ENCODE results near the gene PCA3. TPM values are rescaled to one million over a fixed set of nuclear protein-coding genes. Genes with fewer than 3 reads are reported as not detected.

The PCA3 gene
- polyA plus RNA-seq, 4 donors = 0.62 to 1.5 (median 1.00) TPM

DNA sequence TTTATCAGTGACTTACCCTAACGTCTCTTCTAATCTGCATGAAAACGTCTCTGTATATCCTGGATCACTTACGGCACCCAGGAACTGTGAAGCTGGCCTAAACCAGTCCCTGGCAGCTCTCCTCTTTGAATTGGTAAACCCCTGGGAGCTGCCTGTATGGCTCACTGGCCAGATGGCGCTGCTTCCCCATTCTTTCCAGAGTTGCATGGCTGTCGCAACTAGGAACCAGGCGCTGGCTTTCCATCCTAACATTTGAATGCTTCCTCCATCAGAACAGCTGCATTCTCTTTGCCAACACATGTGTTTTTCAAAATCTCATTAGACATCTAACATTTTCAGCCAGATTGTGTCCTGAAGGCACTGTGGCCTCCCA is 8.0 kb upstream of the PCA3 start:
- DNase-seq (ENCODE audit: low read depth in 4 of 4, low spot score in 3 of 4) = no peak

DNA sequence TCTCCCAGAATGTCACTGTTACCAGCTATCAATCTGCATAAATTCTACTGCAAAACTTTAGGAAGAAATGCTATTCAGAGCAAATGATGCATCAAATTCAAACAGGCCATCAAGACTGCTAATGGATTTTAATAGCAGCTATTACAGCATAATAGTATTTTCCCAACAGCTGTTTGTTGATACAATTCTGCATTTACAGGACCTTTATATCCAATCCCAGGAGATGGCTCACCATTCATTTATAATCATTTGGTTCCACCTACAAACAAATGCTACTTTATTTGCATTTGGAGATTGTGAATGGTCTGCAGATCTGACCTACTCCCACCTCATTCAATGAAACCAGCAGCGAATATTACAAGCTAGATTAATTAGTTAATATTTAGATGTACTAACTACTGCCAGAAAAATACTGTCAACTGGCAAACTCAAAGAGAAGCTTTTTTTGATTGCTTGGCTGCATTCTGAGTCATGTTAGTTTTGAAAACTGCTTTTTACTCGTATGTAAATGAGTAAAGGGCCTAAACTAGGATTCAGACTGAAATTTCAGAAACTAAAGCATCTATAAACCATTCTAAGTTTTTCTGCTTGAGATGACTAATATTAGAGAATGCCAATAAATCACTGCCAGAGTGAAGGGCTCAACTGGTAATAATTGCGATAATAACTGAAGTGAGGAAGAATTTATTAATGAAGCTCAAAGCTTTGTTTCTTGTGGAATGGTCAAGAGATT is 7.1 kb upstream of the PCA3 start:
- no peak for DNase-seq (ENCODE audit: low read depth in 4 of 4, low spot score in 3 of 4)

DNA sequence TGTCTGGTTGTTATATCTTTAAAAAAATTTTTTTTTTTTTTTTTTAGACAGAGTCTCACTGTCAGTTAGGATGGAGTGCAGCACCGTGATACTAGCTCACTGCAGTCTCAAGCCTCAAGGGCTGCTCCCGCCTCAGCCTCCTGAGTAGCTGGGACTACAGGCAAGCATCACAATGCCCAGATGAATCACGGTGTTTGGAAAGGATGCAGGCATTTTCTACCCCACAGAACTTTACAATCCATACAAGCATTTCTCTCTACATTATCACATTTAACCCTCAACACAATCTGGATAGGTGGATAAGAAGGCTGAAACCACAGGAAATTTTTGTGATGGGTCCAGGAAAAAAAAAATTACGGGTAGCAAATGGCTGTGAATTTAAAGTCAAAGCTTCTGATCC is 5.8 kb upstream of the PCA3 start:
- no peak for DNase-seq (ENCODE audit: low read depth in 4 of 4, low spot score in 3 of 4)

DNA sequence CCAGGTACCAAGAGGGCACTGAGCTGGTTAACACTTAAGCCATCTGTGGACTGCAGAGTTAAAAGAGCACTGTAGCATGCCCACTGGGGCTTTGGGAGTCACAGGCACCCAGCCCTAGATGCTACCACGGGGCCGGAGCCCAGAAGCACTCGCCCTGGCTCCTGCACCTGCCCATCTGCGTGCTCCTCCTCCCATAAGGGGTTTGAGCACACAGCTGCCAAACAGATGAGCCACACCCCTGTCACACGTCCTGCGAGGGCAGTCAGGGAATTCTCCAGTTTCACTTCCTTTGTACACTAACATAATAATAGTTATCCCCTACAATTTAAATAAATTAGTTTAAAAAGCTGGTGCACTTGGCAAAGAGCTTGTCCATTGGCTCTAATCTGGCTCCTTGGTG is 4.5 kb upstream of the PCA3 start:
- DNase-seq (ENCODE audit: low read depth in 4 of 4, low spot score in 3 of 4) = no peak

DNA sequence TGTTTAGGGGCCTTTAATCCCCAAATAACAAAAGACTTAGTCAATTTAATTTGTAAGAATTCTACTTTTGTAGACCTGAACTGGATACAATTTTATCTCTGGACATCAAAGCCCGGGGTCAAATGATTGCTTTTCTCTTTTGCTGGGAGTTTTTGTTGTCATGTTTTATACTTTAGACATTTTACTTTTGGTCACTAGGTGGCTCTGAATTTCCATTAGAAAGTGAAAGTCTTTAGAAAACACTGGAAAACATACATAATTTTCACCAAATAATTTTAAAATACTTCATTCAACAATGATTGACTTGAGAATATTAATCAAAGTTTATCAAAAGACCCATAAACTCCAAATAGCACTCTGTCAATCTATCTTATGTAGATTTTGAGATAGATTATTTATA is 2.8 kb upstream of the PCA3 start:
- DNase-seq (ENCODE audit: low read depth in 4 of 4, low spot score in 3 of 4) = no peak

DNA sequence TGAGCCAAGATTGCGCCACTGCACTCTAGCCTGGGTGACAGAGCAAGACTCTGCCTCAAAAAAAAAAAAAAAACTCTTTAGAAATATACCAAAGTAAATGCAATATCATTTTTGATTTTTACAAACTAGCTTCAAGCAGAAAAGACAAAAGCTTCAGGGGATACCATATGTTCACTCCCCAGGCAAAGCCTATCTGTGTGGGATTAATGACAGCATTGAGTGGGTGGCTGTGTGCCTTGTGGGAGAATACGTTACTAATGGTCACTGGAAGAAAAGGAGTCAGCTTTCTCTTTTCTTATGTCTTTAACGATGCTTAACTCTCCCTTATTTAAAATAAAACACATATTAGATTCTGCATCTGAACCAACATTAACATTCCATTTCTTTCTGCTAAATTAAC is 1.9 kb downstream of the PCA3 start:
- DNase-seq (ENCODE audit: low read depth in 4 of 4, low spot score in 3 of 4) = no peak

DNA sequence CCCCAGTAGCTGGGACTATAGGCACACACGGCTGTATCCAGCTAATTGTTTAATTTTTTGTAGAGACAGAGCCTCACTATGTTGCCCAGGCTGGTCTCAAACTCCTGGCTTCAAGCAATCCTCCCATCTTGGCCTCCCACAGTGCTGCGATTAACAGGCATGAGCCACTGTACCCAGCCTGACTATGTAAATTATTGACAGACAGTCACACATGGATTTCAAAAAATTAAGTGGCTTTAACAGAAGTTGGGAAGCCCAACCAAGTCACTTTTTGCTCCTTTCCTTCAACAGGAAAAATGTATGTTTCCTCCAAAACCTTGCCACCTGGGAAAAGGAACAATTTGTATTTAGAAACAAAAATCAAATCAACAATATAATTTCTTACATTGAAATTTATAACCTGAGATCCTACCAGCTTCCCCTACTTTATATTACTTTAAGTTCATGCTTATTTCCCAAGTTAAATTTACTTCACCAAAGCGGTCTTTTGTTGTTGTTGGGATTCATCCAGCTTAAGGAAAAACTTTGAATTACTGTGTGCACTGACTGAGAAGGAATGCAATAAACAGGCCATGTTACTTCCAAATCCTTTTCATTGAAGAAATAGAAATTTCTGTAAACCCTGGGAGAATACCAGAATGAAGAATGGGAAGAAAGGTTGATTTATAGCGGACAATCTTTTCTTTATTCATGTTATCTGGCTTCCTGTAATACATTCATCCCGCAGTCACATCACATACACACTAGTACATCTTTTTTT is 8.6 kb downstream of the PCA3 start:
- DNase-seq (ENCODE audit: low read depth in 4 of 4, low spot score in 3 of 4) = peak; percentile 32 to 61 (median 46)

DNA sequence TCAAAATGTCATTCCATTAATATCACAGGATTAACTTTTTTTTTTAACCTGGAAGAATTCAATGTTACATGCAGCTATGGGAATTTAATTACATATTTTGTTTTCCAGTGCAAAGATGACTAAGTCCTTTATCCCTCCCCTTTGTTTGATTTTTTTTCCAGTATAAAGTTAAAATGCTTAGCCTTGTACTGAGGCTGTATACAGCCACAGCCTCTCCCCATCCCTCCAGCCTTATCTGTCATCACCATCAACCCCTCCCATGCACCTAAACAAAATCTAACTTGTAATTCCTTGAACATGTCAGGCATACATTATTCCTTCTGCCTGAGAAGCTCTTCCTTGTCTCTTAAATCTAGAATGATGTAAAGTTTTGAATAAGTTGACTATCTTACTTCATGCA is 20.6 kb downstream of the PCA3 start:
- no peak for DNase-seq (ENCODE audit: low read depth in 4 of 4, low spot score in 3 of 4)

DNA sequence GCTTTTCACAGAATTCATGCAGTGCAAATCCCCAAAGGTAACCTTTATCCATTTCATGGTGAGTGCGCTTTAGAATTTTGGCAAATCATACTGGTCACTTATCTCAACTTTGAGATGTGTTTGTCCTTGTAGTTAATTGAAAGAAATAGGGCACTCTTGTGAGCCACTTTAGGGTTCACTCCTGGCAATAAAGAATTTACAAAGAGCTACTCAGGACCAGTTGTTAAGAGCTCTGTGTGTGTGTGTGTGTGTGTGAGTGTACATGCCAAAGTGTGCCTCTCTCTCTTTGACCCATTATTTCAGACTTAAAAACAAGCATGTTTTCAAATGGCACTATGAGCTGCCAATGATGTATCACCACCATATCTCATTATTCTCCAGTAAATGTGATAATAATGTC is 21.3 kb downstream of the PCA3 start:
- DNase-seq (ENCODE audit: low read depth in 4 of 4, low spot score in 3 of 4) = no peak

DNA sequence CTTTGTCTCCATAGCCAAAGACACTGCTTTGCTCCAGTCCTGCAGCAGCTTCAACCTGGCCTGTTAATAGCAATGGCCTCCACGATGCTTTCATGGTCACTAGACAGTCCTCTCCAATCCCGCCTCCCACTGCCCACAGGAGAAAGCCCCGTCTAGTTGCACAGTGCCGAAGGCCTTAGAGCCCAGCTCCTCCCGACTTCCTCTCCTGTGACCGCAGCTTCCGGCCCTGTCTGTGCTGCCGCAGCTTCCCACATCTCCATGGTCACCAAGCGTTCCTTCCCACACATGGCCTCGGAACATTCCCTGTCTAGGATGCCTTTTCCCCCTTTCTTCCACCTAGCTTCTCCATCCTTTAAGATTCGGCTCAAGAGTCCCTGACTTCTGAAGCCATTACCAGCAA is 23.4 kb downstream of the PCA3 start:
- no peak for DNase-seq (ENCODE audit: low read depth in 4 of 4, low spot score in 3 of 4)

DNA sequence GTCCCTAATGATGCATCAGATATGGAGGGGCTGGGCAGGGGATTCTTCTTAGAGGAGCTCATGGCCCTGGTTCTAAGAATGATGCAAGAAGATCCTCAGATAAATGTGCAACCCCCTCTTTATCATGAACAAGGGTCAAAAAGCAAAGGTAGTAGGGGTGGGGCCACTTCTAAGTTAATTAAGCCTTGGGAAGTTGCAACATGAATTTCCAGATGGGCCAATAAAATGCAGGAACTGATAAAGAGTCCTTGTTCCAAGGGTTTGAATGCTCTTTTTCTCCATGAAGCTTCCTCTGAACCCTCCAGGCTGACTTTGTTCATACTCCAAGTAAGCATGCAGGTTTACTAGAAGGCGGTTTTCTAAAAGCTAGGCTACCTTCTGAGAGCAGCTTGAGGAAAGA is 25.6 kb downstream of the PCA3 start:
- no peak for DNase-seq (ENCODE audit: low read depth in 4 of 4, low spot score in 3 of 4)

DNA sequence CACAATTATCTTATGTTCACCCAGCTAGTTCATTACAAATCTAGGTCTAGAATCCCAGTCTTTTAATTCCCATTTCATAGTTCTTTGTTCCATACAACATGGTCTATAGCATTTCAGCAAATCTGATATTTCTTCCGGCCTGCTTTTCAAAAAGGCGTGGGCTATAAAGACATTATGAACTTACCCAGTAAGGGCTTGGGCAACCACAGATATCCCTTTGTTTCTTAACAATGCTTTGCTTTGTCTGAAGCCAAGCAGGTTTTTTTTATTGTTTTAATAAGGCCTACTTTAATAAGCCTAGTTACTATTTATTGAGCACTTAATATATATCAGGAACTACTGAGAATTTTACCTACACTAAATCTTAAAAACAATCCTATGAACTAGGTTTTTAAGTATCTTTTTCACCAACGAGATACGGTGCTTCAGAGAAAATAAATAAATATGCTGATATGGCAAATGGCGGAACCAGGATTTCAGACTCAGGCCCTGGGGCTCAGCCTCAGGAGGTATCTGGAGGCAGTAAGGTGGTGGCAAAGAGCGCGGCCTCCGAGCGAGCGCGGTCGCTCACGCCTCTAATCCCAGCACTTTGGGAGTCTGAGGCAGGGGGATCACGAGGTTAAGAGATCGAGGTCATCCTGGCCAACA is 29.7 kb downstream of the PCA3 start:
- no peak for DNase-seq (ENCODE audit: low read depth in 4 of 4, low spot score in 3 of 4)

DNA sequence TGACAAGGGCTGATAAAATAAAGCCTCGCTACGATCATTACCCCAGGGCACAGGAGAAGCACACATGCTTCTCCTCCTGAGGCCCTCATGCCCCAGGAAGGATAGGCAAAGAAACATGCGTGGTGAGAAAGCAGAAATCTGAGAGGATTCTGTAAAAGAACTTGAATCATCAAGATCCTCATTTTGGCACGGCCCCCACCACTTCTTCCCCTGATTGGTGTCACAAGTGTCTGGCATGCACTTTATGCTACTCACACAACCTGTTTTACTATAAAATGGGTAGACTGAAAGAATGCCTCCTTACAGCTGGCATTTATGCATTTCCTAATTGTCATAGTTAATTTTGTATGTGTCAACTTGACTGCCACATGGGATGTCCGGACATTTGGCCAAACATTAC is 32.1 kb downstream of the PCA3 start:
- no peak for DNase-seq (ENCODE audit: low read depth in 4 of 4, low spot score in 3 of 4)

DNA sequence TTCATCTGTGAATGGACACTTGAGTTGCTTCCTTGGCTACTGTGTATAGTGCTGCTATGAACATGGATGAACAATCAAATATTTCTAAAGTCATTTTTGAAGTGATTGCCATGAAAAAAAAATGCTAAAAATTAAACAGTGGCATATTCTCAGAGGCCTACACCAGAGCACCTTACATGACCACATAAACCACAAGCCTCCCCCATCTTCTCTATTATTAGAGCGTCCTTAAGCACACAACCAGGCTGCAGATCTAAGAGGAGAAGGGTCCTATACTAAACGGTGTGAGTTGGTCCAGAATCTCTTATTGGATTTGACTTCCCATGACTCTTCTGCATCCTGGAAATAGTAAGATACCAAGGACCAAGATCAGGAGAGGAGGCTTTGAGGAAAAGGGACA is 34.3 kb downstream of the PCA3 start:
- DNase-seq (ENCODE audit: low read depth in 4 of 4, low spot score in 3 of 4) = no peak

DNA sequence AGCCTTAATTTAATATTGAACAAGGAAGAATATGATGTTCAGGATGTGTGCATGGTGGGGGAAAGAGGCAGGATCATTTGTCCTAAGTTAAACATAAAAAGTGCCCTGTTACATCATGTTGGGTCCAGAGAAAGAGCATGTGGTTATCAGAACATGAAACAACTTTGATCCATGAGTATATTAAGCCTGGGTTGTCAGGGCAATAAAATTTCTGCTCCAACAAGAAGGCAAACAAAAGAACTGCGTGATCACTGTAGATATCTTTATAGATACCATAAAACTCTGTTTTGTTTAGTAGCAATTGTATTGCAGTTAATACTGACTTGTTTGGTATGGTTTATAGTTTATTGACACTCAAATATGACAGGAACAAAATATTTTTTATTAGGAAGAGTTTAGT is 35.2 kb downstream of the PCA3 start:
- DNase-seq (ENCODE audit: low read depth in 4 of 4, low spot score in 3 of 4) = no peak

DNA sequence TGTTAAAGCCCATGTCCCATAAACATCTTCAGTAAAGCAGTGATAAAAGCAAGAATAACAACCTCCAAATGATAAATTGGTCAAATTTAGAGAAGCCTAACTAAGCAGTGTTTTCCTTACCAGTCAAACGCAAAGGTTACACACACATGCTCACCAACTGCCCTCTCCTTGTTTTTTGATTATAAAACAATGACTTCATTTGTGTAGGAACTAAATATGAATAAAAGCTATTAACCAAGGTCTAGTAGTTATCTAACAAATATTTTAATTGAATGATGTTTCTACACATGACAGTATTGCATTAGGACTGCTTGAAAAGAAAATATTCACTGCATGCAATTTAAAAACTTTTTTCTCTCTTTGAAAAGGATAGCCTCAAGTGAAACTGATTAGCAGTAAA is 36.7 kb downstream of the PCA3 start:
- no peak for DNase-seq (ENCODE audit: low read depth in 4 of 4, low spot score in 3 of 4)

DNA sequence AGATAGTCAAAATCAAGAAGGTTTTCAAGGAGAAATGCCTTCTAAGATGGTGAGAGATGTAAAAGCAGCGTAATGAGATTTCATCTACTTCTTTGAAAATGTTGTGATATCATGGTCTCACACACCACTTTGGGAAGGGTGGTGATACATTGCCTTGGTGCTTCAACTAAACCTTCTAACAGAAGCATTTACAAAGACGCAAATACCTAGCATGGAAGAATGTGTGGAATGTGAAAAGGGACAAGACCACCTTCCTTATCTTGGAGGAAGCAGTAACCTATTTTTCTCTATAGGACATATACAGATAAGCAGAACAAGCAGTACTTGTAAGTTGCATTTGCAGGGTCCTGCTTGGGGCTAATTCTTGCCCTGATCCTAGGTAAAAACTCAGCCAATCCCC is 38.8 kb downstream of the PCA3 start:
- DNase-seq (ENCODE audit: low read depth in 4 of 4, low spot score in 3 of 4) = no peak

DNA sequence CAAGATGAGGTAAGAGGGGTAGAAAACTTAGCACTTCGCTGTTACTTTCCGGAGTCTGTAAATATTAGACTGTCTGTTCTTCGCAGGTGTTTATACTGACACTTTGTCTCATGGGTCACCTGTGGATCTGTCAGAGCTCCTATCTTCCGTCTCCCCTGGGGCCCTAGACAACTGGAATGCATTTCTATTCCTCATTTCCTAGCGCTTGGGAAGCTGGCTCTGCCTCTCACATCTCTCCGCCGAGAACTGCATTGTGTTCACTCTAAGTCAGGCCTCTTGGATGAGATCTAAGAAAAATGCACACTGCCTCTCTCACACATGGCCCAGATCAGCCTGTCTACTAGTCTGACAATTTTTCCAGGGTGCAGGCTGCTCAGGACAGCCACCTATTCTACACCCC is 39.5 kb downstream of the PCA3 start:
- no peak for DNase-seq (ENCODE audit: low read depth in 4 of 4, low spot score in 3 of 4)

DNA sequence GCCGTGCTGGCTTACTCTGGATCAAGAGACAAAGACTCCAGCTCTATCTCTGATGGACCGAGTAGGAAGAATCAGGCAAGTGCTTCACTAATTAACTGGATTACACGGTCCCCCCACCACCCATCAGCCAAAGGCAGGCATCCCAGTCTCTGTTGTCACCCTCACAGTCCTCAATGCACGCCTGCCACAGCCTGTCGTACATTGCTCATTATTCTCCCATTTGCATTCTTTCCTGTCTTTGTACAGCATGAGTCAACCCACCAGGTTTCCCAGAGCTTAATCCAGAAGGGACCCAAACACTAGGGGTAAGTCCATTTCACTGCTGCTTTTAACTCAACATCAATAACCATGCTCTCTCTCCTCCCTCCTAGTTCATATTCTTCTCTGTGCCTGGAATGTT is 44.4 kb downstream of the PCA3 start:
- DNase-seq (ENCODE audit: low read depth in 4 of 4, low spot score in 3 of 4) = no peak

DNA sequence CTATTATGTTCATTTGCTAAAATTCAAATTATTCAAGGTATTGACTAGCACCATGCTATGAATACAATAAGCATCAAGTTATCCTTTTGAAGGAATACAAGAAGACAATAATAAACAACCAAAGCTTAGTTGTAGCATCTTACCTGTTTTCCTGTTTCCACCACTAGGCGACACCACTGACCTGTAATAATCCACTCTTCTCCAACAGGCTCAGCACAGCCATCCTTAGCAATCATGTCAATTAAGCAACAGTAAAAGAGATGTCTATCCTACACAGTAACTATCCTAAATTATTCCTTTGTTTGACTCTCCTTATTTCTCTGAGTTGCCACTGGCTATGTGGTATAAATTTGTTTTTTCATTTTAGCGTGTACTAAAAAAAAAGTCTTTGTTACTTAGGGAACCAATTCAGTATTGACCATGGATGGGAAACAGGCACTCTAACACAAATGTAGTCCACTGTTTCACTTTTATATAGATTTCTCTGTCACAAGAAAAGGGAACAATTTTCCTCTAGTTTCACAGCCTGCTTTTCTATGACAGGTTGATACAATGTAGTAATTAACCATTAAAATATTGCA is 46.2 kb downstream of the PCA3 start:
- DNase-seq (ENCODE audit: low read depth in 4 of 4, low spot score in 3 of 4) = peak; percentile 30 to 44 (median 34)

DNA sequence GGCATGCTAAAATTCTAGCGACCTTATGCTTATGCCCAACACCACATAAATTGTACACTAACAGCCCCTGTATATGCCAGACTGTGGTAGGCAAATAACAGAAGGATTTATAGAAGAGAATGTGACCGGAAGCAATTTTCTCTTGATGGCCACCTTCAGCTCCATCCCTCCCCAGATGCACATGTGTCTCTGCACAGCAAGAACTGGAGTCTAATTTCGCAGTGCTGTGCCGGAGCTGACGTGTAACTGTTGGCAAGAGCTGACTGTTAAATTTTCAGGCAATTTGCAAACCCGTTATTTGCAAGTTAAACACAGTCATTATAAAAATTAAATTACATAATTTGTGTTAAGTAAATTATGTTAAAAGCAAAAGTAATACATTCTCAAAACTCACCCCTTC is 48.4 kb downstream of the PCA3 start:
- DNase-seq (ENCODE audit: low read depth in 4 of 4, low spot score in 3 of 4) = no peak

DNA sequence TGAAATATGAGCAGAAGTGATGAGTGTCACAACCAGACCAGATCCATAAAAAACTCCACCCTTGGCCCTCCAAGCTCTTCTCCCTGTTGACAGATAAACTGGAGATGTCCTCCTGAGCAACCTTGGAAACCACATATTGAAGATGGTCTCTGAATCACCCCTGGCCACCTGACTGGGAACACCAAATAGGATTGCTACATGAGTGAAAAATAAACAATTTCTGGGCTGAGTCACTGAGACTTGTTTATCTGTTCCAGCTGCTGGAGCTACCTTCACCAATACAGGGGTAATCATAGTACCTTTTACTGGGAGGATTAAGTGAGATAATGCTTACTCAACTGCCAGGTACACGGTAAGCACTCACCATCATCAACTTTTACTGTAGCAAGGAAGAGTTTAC is 53.3 kb downstream of the PCA3 start:
- DNase-seq (ENCODE audit: low read depth in 4 of 4, low spot score in 3 of 4) = no peak

Data from right renal pelvis (tissue), 4 donors.